OCI-LY7 (cell line): ENCODE results near the gene PPP1R16B. TPM values are rescaled to one million over a fixed set of nuclear protein-coding genes. Genes with fewer than 3 reads are reported as not detected.

ENCODE experiments used
- BruUV-seq: library from RNA; stranded (reverse); fragments of 400-500 nt; replicated peaks from 2 replicates; lab custom pipeline; 2021; lab: Mats Ljungman, UMichigan
- CTCF ChIA-PET: fragments of 300-600 bp; sonication (Branson Sonifier 250); formaldehyde crosslinking; loops from one replicate; lab custom pipeline; 2022; ENCODE audit warnings: antibody characterized with exemption; ENCODE audit not compliant: unreplicated experiment; lab: Charles Lee
- POLR2A ChIA-PET: fragments of 300-600 bp; sonication (Branson Sonifier 250); formaldehyde crosslinking; loops from one replicate; lab custom pipeline; 2022; ENCODE audit warnings: antibody characterized with exemption; lab: Charles Lee
- DNase-seq: peaks from one replicate; pipeline ENCODE4 v3.0.0-alpha.2; 2015; ENCODE audit warnings: low spot score
- H2AFZ ChIP-seq: fragments of 200-600 bp; sonication (generic), shearing (Covaris generic); 2 replicates; pipeline ENCODE4 v1.6.1; 2014; ENCODE audit warnings: mild to moderate bottlenecking, antibody characterized with exemption, low read length, moderate library complexity
- H3K27ac ChIP-seq: fragments of 200-600 bp; sonication (generic); 2 replicates; pipeline ENCODE4 v1.5.1; 2014; ENCODE audit warnings: mixed run types, low read depth, mild to moderate bottlenecking, moderate library complexity, low read length, inconsistent platforms; ENCODE audit not compliant: poor library complexity, severe bottlenecking
- H3K36me3 ChIP-seq: fragments of 200-600 bp; sonication (generic); 2 replicates; pipeline ENCODE4 v1.6.1; 2014; ENCODE audit warnings: mild to moderate bottlenecking, antibody characterized with exemption, low read length, moderate library complexity, mixed read lengths; ENCODE audit not compliant: insufficient read depth
- H3K4me1 ChIP-seq: fragments of 200-600 bp; sonication (generic); 2 replicates; pipeline ENCODE4 v1.5.1; 2014; ENCODE audit warnings: mild to moderate bottlenecking, low read length; ENCODE audit not compliant: insufficient read depth, poor library complexity, severe bottlenecking
- H3K4me2 ChIP-seq: fragments of 200-600 bp; sonication (generic); 2 replicates; pipeline ENCODE4 v1.6.1; 2014; ENCODE audit warnings: mild to moderate bottlenecking, low read length
- H3K4me3 ChIP-seq: fragments of 200-600 bp; sonication (generic); 2 replicates; pipeline ENCODE4 v1.5.1; 2014; ENCODE audit warnings: mild to moderate bottlenecking, low read depth, low read length; ENCODE audit not compliant: poor library complexity, severe bottlenecking
- H3K79me2 ChIP-seq: fragments of 200-600 bp; sonication (generic); 2 replicates; pipeline ENCODE4 v1.6.1; 2016; ENCODE audit warnings: low read depth, mild to moderate bottlenecking, low read length, moderate library complexity, mixed read lengths; ENCODE audit not compliant: insufficient read depth
- H3K9me2 ChIP-seq: fragments of 200-600 bp; sonication (generic); 2 replicates; pipeline ENCODE4 v1.6.1; 2016; ENCODE audit warnings: mild to moderate bottlenecking, low read length, mixed read lengths; ENCODE audit not compliant: insufficient read depth
- H3K9me3 ChIP-seq: fragments of 200-600 bp; sonication (generic); 2 replicates; pipeline ENCODE4 v1.6.1; 2014; ENCODE audit warnings: mild to moderate bottlenecking, mixed run types, low read length, mixed read lengths
- H4K20me1 ChIP-seq: fragments of 200-600 bp; sonication (generic); 2 replicates; pipeline ENCODE4 v1.6.1; 2014; ENCODE audit warnings: mild to moderate bottlenecking, antibody characterized with exemption, low read length, moderate library complexity, mixed read lengths; ENCODE audit not compliant: insufficient read depth
- CTCF ChIP-seq: fragments of 200-600 bp; sonication (generic); conservative IDR thresholded peaks from 2 replicates; pipeline ENCODE4 v1.5.1; 2014; ENCODE audit warnings: mild to moderate bottlenecking, antibody characterized with exemption, low read length, moderate library complexity, mixed read lengths
- EZH2phosphoT487 ChIP-seq: fragments of 200-600 bp; sonication (generic); IDR thresholded peaks from 2 replicates; pipeline ENCODE4 v1.6.1; 2018; ENCODE audit warnings: low read depth, borderline replicate concordance, mild to moderate bottlenecking, mixed run types, antibody characterized with exemption, low read length, moderate library complexity, mixed read lengths
- intact Hi-C: fragments of 100-400 bp; cut with micrococcal nuclease; formaldehyde crosslinking; loops from one replicate; pipeline ENCODE4 v1.10.0; 2022; ENCODE audit not compliant: unreplicated experiment
- total RNA-seq, 2 experiments: library from RNA; depleted of rRNA in 1 of 2; stranded (reverse); fragments of >200 nt in 1 of 2; shearing (Covaris generic) in 1 of 2; gene quantifications; 2 replicates each; pipeline ENCODE4 v1.2.3, GENCODE V29; 2014 to 2022

Gene PPP1R16B
- total RNA-seq, 2 experiments from 2014 or later: 45.4 to 49.7 TPM

- no peaks in the 10 kb centered on the region for H3K9me2 ChIP-seq
- intact Hi-C loops: no loop called here
- TF ChIP-seq EZH2phosphoT487 (no peak), CTCF (no peak)
- POLR2A ChIA-PET: interaction anchor here (0.5 to 4.7 kb wide), 5 partner anchors 9 to 65 kb away, joined by 3 to 36 read pairs (median 3); partner anchors contain the start of gene PPP1R16B
- H3K9me3 ChIP-seq: peaks cover 4% of the 10 kb centered on the region; the same call in 1 of the 2 replicates
- peaks cover 91% of the 10 kb centered on the region for H3K4me1 ChIP-seq
- H3K27ac ChIP-seq: peak overlapping the region; percentile 97
- peak; percentile 55 for DNase-seq
- H3K79me2 ChIP-seq: peaks cover 58% of the 10 kb centered on the region
- no TSS peak for BruUV-seq
- H3K4me3 ChIP-seq: peak overlapping the region; percentile 33
- no peaks in the 10 kb centered on the region for H4K20me1 ChIP-seq
- peak overlapping the region; percentile 67 for H3K4me2 ChIP-seq
- no peak overlapping the region for H2AFZ ChIP-seq
- CTCF ChIA-PET: interaction anchor here (0.6 to 1.6 kb wide), 4 partner anchors 10 to 13 kb away, joined by 3 to 8 read pairs (median 4); no protein-coding TSS in a partner anchor
- peaks cover 10% of the 10 kb centered on the region for H3K36me3 ChIP-seq
Observed at GRCh38 chr20:38870733-38871559, 65.4 kb downstream of the PPP1R16B start.

- peak; percentile 40 for DNase-seq
- Histone ChIP-seq H3K9me2 (no peaks in the 10 kb centered on the region), H3K36me3 (peaks cover 10% of the 10 kb centered on the region), H3K9me3 (peaks cover 4% of the 10 kb centered on the region; the same call in 1 of the 2 replicates), H2AFZ (no peak overlapping the region), H4K20me1 (no peaks in the 10 kb centered on the region), H3K4me2 (peak overlapping the region; percentile 78), H3K4me1 (peaks cover 91% of the 10 kb centered on the region), H3K4me3 (no peak overlapping the region), H3K79me2 (peaks cover 58% of the 10 kb centered on the region), H3K27ac (peak overlapping the region; percentile 97)
- no TSS peak for BruUV-seq
- intact Hi-C loops: no loop called here
- TF ChIP-seq CTCF (no peak), EZH2phosphoT487 (no peak)
- ChIA-PET POLR2A (interaction anchor here (1.0 to 5.7 kb wide), 5 partner anchors 9 to 66 kb away, joined by 3 to 46 read pairs (median 7); partner anchors contain the start of gene PPP1R16B), CTCF (interaction anchor here (0.6 to 1.6 kb wide), 5 partner anchors 10 to 22 kb away, joined by 3 to 15 read pairs (median 4); no protein-coding TSS in a partner anchor)
Observed at GRCh38 chr20:38871560-38871953, 66.1 kb downstream of the PPP1R16B start.
